HCT116 (cell line): Measurements from ENCODE around the gene BCAR3.

Experiments used
- CBX3 ChIP-seq: IDR thresholded peaks from 2 replicates; pipeline ENCODE4 v1.6.1; 2012; ENCODE audit warnings: low read depth
- CEBPB ChIP-seq: IDR thresholded peaks from 2 replicates; pipeline ENCODE4 v1.6.1; 2012; ENCODE audit warnings: low read depth
- EZH2 ChIP-seq: fragments of 200-600 bp; sonication (generic); IDR thresholded peaks from 2 replicates; pipeline ENCODE4 v1.6.1; 2017; ENCODE audit warnings: antibody characterized with exemption, mixed run types
- EZH2phosphoT487 ChIP-seq: fragments of 200-600 bp; IDR thresholded peaks from 2 replicates; pipeline ENCODE4 v1.6.1; 2018; ENCODE audit warnings: antibody characterized with exemption, borderline replicate concordance
- JUND ChIP-seq: IDR thresholded peaks from 2 replicates; pipeline ENCODE4 v1.6.1; 2012
- POLR2A ChIP-seq: IDR thresholded peaks from 2 replicates; pipeline ENCODE4 v1.7.0; 2011; ENCODE audit warnings: borderline replicate concordance; ENCODE audit not compliant: insufficient read depth, insufficient read length; ENCODE audit errors: extremely low read depth
- POLR2AphosphoS5 ChIP-seq: IDR thresholded peaks from 2 replicates; pipeline ENCODE4 v1.6.1; 2011; ENCODE audit warnings: mild to moderate bottlenecking, low read depth, low read length, moderate library complexity
- SP1 ChIP-seq: IDR thresholded peaks from 2 replicates; pipeline ENCODE4 v1.6.1; 2012; ENCODE audit warnings: low read depth
- SRF ChIP-seq: IDR thresholded peaks from 2 replicates; pipeline ENCODE4 v1.6.1; 2012; ENCODE audit warnings: low read depth
- TCF7L2 ChIP-seq: IDR thresholded peaks from 2 replicates; pipeline ENCODE4 v1.7.0; 2011; ENCODE audit warnings: borderline replicate concordance, inconsistent platforms; ENCODE audit not compliant: insufficient read depth, insufficient read length; ENCODE audit errors: extremely low read depth
- TF ChIP-seq, protein P1 (sequence below), 3 experiments: fragments of 200-600 bp in 1 of 3; sonication (generic) in 1 of 3; IDR thresholded peaks in 2 of 3; conservative IDR thresholded peaks in 1 of 3; 2 replicates each; pipeline ENCODE4 v1.5.1; 2012 to 2017; ENCODE audit warnings: low read depth in 2 of 3, low read length in 2 of 3, antibody characterized with exemption in 1 of 3, borderline replicate concordance in 1 of 3, control low read depth in 1 of 3, mild to moderate bottlenecking in 1 of 3, mixed read lengths in 1 of 3, mixed run types in 1 of 3, moderate library complexity in 1 of 3; ENCODE audit not compliant: insufficient read depth in 1 of 3
- TF ChIP-seq, protein P2 (sequence below): IDR thresholded peaks from 2 replicates; pipeline ENCODE4 v1.6.1; 2012; ENCODE audit warnings: low read depth
- TF ChIP-seq, protein P3 (sequence below): IDR thresholded peaks from 2 replicates; pipeline ENCODE4 v1.6.1; 2012
- TF ChIP-seq, protein P4 (sequence below): IDR thresholded peaks from 2 replicates; pipeline ENCODE4 v1.6.1; 2012

DNA sequence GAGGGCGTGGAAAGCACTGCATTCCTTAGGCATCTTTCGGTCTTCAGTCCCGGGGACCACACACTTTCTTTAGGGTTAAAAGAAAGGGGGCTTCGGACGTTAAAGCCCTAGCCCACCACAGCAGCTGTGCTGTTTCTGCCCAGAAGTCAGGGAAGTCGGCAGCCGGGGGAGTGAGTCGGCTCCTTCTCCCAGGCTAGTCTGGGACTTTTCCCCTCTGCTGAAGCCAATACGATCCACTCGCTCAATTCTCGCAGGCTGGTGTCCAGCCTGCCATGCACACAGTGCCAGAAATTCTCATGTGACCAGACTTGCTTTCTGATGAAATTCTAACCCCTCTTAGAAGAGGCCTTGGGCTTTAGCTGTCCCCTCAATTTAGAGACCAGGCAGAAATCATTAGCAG lies 67.7 kb downstream of the BCAR3 start:
- TF ChIP-seq, protein P1, sequence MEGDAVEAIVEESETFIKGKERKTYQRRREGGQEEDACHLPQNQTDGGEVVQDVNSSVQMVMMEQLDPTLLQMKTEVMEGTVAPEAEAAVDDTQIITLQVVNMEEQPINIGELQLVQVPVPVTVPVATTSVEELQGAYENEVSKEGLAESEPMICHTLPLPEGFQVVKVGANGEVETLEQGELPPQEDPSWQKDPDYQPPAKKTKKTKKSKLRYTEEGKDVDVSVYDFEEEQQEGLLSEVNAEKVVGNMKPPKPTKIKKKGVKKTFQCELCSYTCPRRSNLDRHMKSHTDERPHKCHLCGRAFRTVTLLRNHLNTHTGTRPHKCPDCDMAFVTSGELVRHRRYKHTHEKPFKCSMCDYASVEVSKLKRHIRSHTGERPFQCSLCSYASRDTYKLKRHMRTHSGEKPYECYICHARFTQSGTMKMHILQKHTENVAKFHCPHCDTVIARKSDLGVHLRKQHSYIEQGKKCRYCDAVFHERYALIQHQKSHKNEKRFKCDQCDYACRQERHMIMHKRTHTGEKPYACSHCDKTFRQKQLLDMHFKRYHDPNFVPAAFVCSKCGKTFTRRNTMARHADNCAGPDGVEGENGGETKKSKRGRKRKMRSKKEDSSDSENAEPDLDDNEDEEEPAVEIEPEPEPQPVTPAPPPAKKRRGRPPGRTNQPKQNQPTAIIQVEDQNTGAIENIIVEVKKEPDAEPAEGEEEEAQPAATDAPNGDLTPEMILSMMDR (IDR thresholded peaks at IDR 0.05 in 2 of 3, conservative IDR thresholded peaks at IDR 0.05 in 1 of 3; ENCODE audit: borderline replicate concordance in 1 of 3, insufficient read depth in 1 of 3, low read depth in 2 of 3, low read length in 2 of 3): no peak
- TF ChIP-seq EZH2: no peak
- no peak for TF ChIP-seq CBX3
- TF ChIP-seq POLR2A: no peak
- TF ChIP-seq JUND: no peak
- TF ChIP-seq, protein P2, sequence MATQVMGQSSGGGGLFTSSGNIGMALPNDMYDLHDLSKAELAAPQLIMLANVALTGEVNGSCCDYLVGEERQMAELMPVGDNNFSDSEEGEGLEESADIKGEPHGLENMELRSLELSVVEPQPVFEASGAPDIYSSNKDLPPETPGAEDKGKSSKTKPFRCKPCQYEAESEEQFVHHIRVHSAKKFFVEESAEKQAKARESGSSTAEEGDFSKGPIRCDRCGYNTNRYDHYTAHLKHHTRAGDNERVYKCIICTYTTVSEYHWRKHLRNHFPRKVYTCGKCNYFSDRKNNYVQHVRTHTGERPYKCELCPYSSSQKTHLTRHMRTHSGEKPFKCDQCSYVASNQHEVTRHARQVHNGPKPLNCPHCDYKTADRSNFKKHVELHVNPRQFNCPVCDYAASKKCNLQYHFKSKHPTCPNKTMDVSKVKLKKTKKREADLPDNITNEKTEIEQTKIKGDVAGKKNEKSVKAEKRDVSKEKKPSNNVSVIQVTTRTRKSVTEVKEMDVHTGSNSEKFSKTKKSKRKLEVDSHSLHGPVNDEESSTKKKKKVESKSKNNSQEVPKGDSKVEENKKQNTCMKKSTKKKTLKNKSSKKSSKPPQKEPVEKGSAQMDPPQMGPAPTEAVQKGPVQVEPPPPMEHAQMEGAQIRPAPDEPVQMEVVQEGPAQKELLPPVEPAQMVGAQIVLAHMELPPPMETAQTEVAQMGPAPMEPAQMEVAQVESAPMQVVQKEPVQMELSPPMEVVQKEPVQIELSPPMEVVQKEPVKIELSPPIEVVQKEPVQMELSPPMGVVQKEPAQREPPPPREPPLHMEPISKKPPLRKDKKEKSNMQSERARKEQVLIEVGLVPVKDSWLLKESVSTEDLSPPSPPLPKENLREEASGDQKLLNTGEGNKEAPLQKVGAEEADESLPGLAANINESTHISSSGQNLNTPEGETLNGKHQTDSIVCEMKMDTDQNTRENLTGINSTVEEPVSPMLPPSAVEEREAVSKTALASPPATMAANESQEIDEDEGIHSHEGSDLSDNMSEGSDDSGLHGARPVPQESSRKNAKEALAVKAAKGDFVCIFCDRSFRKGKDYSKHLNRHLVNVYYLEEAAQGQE: no peak
- TF ChIP-seq, protein P3, sequence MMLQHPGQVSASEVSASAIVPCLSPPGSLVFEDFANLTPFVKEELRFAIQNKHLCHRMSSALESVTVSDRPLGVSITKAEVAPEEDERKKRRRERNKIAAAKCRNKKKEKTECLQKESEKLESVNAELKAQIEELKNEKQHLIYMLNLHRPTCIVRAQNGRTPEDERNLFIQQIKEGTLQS: no peak
- no peak for TF ChIP-seq POLR2AphosphoS5
- TF ChIP-seq, protein P4, sequence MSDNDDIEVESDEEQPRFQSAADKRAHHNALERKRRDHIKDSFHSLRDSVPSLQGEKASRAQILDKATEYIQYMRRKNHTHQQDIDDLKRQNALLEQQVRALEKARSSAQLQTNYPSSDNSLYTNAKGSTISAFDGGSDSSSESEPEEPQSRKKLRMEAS: no peak
- TF ChIP-seq TCF7L2: no peak
- no peak for TF ChIP-seq CEBPB
- no peak for TF ChIP-seq SP1
- no peak for TF ChIP-seq SRF
- no peak for TF ChIP-seq EZH2phosphoT487
